H1 (cell line): ENCODE results near the gene GFRA4. TPM values are rescaled to one million over a fixed set of nuclear protein-coding genes. Genes with fewer than 3 reads are reported as not detected.

Experiments
- CTCF ChIA-PET: fragments of 300-600 bp; sonication (Branson Sonifier 250); formaldehyde crosslinking; loops from one replicate; lab custom pipeline; 2021; ENCODE audit not compliant: partially characterized antibody; lab: Charles Lee
- POLR2A ChIA-PET: fragments of 300-600 bp; sonication (Branson Sonifier 250); formaldehyde crosslinking; loops from one replicate; lab custom pipeline; 2021; ENCODE audit warnings: inconsistent platforms; ENCODE audit not compliant: partially characterized antibody; lab: Charles Lee
- DNase-seq, 2 experiments: peaks; one replicate each; pipeline versions ENCODE4 v3.0.0 to v3.0.0-alpha.2; 2010 to 2022; ENCODE audit warnings: low spot score in 2 of 2, low read depth in 1 of 2, mixed read lengths in 1 of 2
- FAIRE-seq: peaks from 2 replicates; lab custom pipeline; 2011; peaks lifted over from hg19 to GRCh38; lab: Jason Lieb, UNC
- H2AFZ ChIP-seq: 2 replicates; pipeline ENCODE4 v1.8.1; 2012; ENCODE audit warnings: low read length, inconsistent platforms
- H2AK5ac ChIP-seq: 2 replicates; pipeline ENCODE4 v1.6.1; 2013; ENCODE audit warnings: low read depth, low read length
- H2BK120ac ChIP-seq: replicated peaks from 2 replicates; pipeline ENCODE3; 2013; ENCODE audit warnings: low read depth, low read length, inconsistent platforms
- H2BK12ac ChIP-seq: 2 replicates; pipeline ENCODE4 v1.6.1; 2013; ENCODE audit warnings: low read depth, low read length
- H2BK15ac ChIP-seq: 2 replicates; pipeline ENCODE4 v1.6.1; 2013; ENCODE audit warnings: low read length
- H2BK20ac ChIP-seq: 2 replicates; pipeline ENCODE4 v1.6.1; 2013; ENCODE audit warnings: low read length
- H2BK5ac ChIP-seq: 2 replicates; pipeline ENCODE4 v1.6.1; 2013; ENCODE audit warnings: low read depth, low read length
- H3K14ac ChIP-seq: 2 replicates; pipeline ENCODE4 v1.6.1; 2013; ENCODE audit warnings: inconsistent platforms; ENCODE audit not compliant: insufficient read length
- H3K18ac ChIP-seq: 2 replicates; pipeline ENCODE4 v1.6.1; 2013; ENCODE audit warnings: low read length; ENCODE audit errors: extremely low read depth
- H3K23ac ChIP-seq: 2 replicates; pipeline ENCODE4 v1.6.1; 2013; ENCODE audit warnings: inconsistent platforms; ENCODE audit not compliant: insufficient read length
- H3K23me2 ChIP-seq: 2 replicates; pipeline ENCODE4 v1.6.1; 2013; ENCODE audit warnings: low read depth, low read length
- H3K27ac ChIP-seq: 2 replicates; pipeline ENCODE4 v1.6.1; 2011; ENCODE audit warnings: low read depth, low read length, inconsistent platforms
- H3K27me3 ChIP-seq, 4 experiments: replicated peaks in 1 of 4; 1 replicate in 1 of 4; 2 replicates in 3 of 4; pipeline versions ENCODE4 v1.6.1 to v1.8.1; 2011 to 2013; ENCODE audit warnings: low read length in 3 of 4, mild to moderate bottlenecking in 3 of 4, inconsistent platforms in 2 of 4, mixed read lengths in 2 of 4, moderate library complexity in 1 of 4; ENCODE audit not compliant: control insufficient read depth in 3 of 4, insufficient read depth in 3 of 4; ENCODE audit errors: extremely low read depth in 1 of 4
- H3K36me3 ChIP-seq, 4 experiments: 2 replicates each; pipeline versions ENCODE4 v1.6.1 to v1.8.1; 2011 to 2013; ENCODE audit warnings: mild to moderate bottlenecking in 4 of 4, low read length in 3 of 4, moderate library complexity in 2 of 4, control low read depth in 1 of 4, inconsistent platforms in 1 of 4; ENCODE audit not compliant: insufficient read depth in 4 of 4, control insufficient read depth in 2 of 4
- H3K4ac ChIP-seq: replicated peaks from 2 replicates; pipeline ENCODE3; 2013; ENCODE audit warnings: low read length, low read depth, mixed read lengths, inconsistent platforms; ENCODE audit not compliant: insufficient read length
- H3K4me1 ChIP-seq, 4 experiments: replicated peaks in 1 of 4; 1 replicate in 1 of 4; 2 replicates in 3 of 4; pipeline versions ENCODE4 v1.6.1 to v1.8.1; 2011 to 2013; ENCODE audit warnings: low read length in 3 of 4, inconsistent platforms in 2 of 4, mixed read lengths in 1 of 4; ENCODE audit not compliant: insufficient read depth in 4 of 4, control insufficient read depth in 3 of 4
- H3K4me2 ChIP-seq, 2 experiments: 2 replicates each; pipeline versions ENCODE4 v1.6.1 to v1.8.1; 2011 to 2013; ENCODE audit warnings: low read depth in 2 of 2, low read length in 2 of 2, control low read depth in 1 of 2, inconsistent platforms in 1 of 2, mild to moderate bottlenecking in 1 of 2; ENCODE audit not compliant: insufficient read depth in 1 of 2
- H3K4me3 ChIP-seq, 4 experiments: fragments of 200-600, 300-600 bp in 1 of 4; sonication (generic), shearing (Covaris generic), sonication (Bioruptor Twin) in 1 of 4; 2 replicates each; pipeline versions ENCODE4 v1.5.1 to v1.8.1; 2011 to 2016; ENCODE audit warnings: low read length in 4 of 4, low read depth in 3 of 4, control low read depth in 2 of 4, inconsistent platforms in 2 of 4, mild to moderate bottlenecking in 2 of 4, mixed read lengths in 1 of 4, moderate library complexity in 1 of 4; ENCODE audit not compliant: insufficient read depth in 2 of 4; ENCODE audit errors: extremely low read depth in 1 of 4
- H3K56ac ChIP-seq: replicated peaks from 2 replicates; pipeline ENCODE3; 2013; ENCODE audit warnings: low read depth, mild to moderate bottlenecking, mixed read lengths, low read length, inconsistent platforms; ENCODE audit not compliant: insufficient read length
- H3K79me1 ChIP-seq: 2 replicates; pipeline ENCODE4 v1.6.1; 2013; ENCODE audit warnings: low read depth, low read length, control low read depth
- H3K79me2 ChIP-seq, 2 experiments: 2 replicates each; pipeline versions ENCODE4 v1.6.1 to v1.8.1; 2012 to 2013; ENCODE audit warnings: low read length in 2 of 2, mild to moderate bottlenecking in 2 of 2, inconsistent platforms in 1 of 2; ENCODE audit not compliant: insufficient read depth in 2 of 2, control insufficient read depth in 1 of 2
- H3K9ac ChIP-seq, 4 experiments: replicated peaks in 1 of 4; 1 replicate in 1 of 4; 2 replicates in 3 of 4; pipeline versions ENCODE4 v1.6.1 to v1.8.1; 2011 to 2013; ENCODE audit warnings: low read depth in 3 of 4, low read length in 3 of 4, control low read depth in 2 of 4, mild to moderate bottlenecking in 2 of 4, moderate library complexity in 2 of 4, inconsistent platforms in 1 of 4; ENCODE audit errors: extremely low read depth in 1 of 4
- H3K9me3 ChIP-seq, 2 experiments: 2 replicates each; pipeline versions ENCODE4 v1.6.1 to v1.8.1; 2012 to 2013; ENCODE audit warnings: mild to moderate bottlenecking in 2 of 2, moderate library complexity in 2 of 2, control low read depth in 1 of 2, inconsistent platforms in 1 of 2, low read depth in 1 of 2, low read length in 1 of 2, mixed read lengths in 1 of 2; ENCODE audit not compliant: insufficient read depth in 2 of 2
- H4K20me1 ChIP-seq, 2 experiments: replicated peaks in 1 of 2; 2 replicates each; pipeline versions ENCODE3 to v1.8.1; 2011 to 2013; ENCODE audit warnings: inconsistent platforms in 2 of 2, low read length in 2 of 2, mild to moderate bottlenecking in 1 of 2; ENCODE audit not compliant: insufficient read depth in 2 of 2, control insufficient read depth in 1 of 2
- H4K5ac ChIP-seq: 2 replicates; pipeline ENCODE4 v1.6.1; 2013; ENCODE audit warnings: low read length, low read depth, mixed read lengths, inconsistent platforms; ENCODE audit not compliant: insufficient read length
- H4K8ac ChIP-seq: 2 replicates; pipeline ENCODE4 v1.8.0; 2013; ENCODE audit warnings: mild to moderate bottlenecking, moderate library complexity, low read length, inconsistent platforms; ENCODE audit not compliant: insufficient read depth; ENCODE audit errors: extremely low read depth
- H4K91ac ChIP-seq: replicated peaks from 2 replicates; pipeline ENCODE3; 2013; ENCODE audit warnings: low read length, mixed read lengths, inconsistent platforms; ENCODE audit not compliant: insufficient read length
- CHD2 ChIP-seq: IDR thresholded peaks from 2 replicates; pipeline ENCODE4 v1.6.1; 2012; ENCODE audit warnings: low read length, improper control_type of control experiment
- GABPA ChIP-seq: IDR thresholded peaks from 2 replicates; pipeline ENCODE4 v1.6.1; 2011; ENCODE audit warnings: mild to moderate bottlenecking, low read length, moderate library complexity, borderline replicate concordance; ENCODE audit not compliant: insufficient read depth
- WGBS, 2 experiments: shearing (Covaris generic) in 1 of 2; methylation state at CpG; one replicate each; pipeline versions ENCODE4 v1.1.6 to v1.1.7; 2013 to 2015; ENCODE audit warnings: low lambda C conversion rate in 2 of 2, mixed read lengths in 2 of 2, inconsistent platforms in 1 of 2, low coverage in 1 of 2, missing lambda C conversion rate in 1 of 2; ENCODE audit not compliant: insufficient replicate concordance in 2 of 2, insufficient coverage in 1 of 2, insufficient read length in 1 of 2; ENCODE audit errors: extremely low coverage in 1 of 2, missing lambda C conversion rate in 1 of 2; 5-methylcytosine and 5-hydroxymethylcytosine counted together
- polyA plus RNA-seq, 7 experiments: library from polyadenylated mRNA; depleted of rRNA in 3 of 7; stranded (reverse) in 5 of 7; unstranded in 2 of 7; fragments of >200 nt in 5 of 7; fragments of 200-250 nt in 2 of 7; gene quantifications; 1 replicate in 5 of 7; 2 replicates in 1 of 7; 4 replicates in 1 of 7; pipeline versions ENCODE4 v1.2.1 to v1.2.3, GENCODE V29; 2011 to 2013; ENCODE audit warnings: missing spikeins in 2 of 7, mixed read lengths in 2 of 7
- total RNA-seq: library from RNA; stranded (reverse); fragmentation: NEBNext Ultra II Directional; extraction: Animal tissue kit (Norgen Biotek cat#: 25700); gene quantifications from 2 replicates; pipeline ENCODE4 v1.2.1, GENCODE V29; 2021

Gene GFRA4
- total and polyA plus RNA-seq, 2 of the 8 experiments (the other 6 are each of a cell fraction or from before 2014, with no cell fraction given): 0.05 TPM; not detected in 1

- POLR2A ChIA-PET: no interaction called here
- Histone ChIP-seq H3K14ac (no peak overlapping the region), H2BK12ac (no peak overlapping the region), H3K23ac (no peak overlapping the region), H4K20me1 (no peaks in the 10 kb centered on the region), H3K18ac (no peak overlapping the region), H2BK15ac (no peak overlapping the region)
- WGBS, 2 experiments: 92% methylated on average over 1 of the region's 3 CpGs; no CpG with 5 or more reads in 1 of the 2 experiments
- TF ChIP-seq GABPA (no peak), CHD2 (no peak)
- TF ChIP-seq, all 59 proteins: peak for 0
- no peaks in the 10 kb centered on the region for H3K23me2 ChIP-seq
- DNase-seq: no peak
- H4K91ac ChIP-seq: no peak overlapping the region
- H3K27me3 ChIP-seq: peaks cover 0 to 9% (median 0%) of the 10 kb centered on the region in 4 experiments; a peak in 2 of 7 replicates
- no peak overlapping the region for H3K27ac ChIP-seq
- CTCF ChIA-PET: interaction anchor here (1.4 to 45.1 kb wide), 3 partner anchors 4 to 47 kb away, joined by 4 to 1432 read pairs (median 1432); partner anchors contain the start of genes ADAM33 and SIGLEC1
- H4K5ac ChIP-seq: no peak overlapping the region
- H3K9me3 ChIP-seq: no peaks in the 10 kb centered on the region
- no peak overlapping the region for H3K4me3 ChIP-seq
- no peak overlapping the region for H2BK5ac ChIP-seq
- FAIRE-seq: no peak
- H3K56ac ChIP-seq: no peak overlapping the region
- no peak overlapping the region for H3K4me2 ChIP-seq
- no peaks in the 10 kb centered on the region for H3K79me1 ChIP-seq
- no peak overlapping the region for H2AFZ ChIP-seq
- no peak overlapping the region for H2BK20ac ChIP-seq
- H3K4me1 ChIP-seq: peaks cover 0 to 2% (median 0%) of the 10 kb centered on the region in 4 experiments; a peak in 1 of 7 replicates
- H2AK5ac ChIP-seq: no peak overlapping the region
- no peak overlapping the region for H2BK120ac ChIP-seq
- H4K8ac ChIP-seq: no peak overlapping the region
- H3K79me2 ChIP-seq: no peaks in the 10 kb centered on the region
- no peak overlapping the region for H3K4ac ChIP-seq
- no peaks in the 10 kb centered on the region for H3K36me3 ChIP-seq
- no peak overlapping the region for H3K9ac ChIP-seq
Observed at GRCh38 chr20:3690413-3690812, 27.2 kb upstream of the GFRA4 start.
